PC-3 (cell line): ENCODE data around the gene CLCN4. TPM values are rescaled to one million over a fixed set of nuclear protein-coding genes. Genes with fewer than 3 reads are reported as not detected.

ENCODE experiments used
- ATAC-seq: fragments of 200-7000 bp; cut with Tn5 transposase; 2 replicates; pipeline ENCODE4 v1.9.1; 2020; ENCODE audit warnings: mild to moderate bottlenecking, moderate library complexity
- BruUV-seq: library from RNA; stranded (reverse); fragments of 400-500 nt; replicated peaks from 2 replicates; lab custom pipeline; 2021; lab: Mats Ljungman, UMichigan
- CTCF ChIA-PET: fragments of 300-600 bp; sonication (Branson Sonifier 250); formaldehyde crosslinking; loops from one replicate; lab custom pipeline; 2022; ENCODE audit warnings: antibody characterized with exemption; lab: Charles Lee
- POLR2A ChIA-PET: fragments of 300-600 bp; sonication (Branson Sonifier 250); formaldehyde crosslinking; loops from one replicate; lab custom pipeline; 2022; ENCODE audit warnings: antibody characterized with exemption; ENCODE audit not compliant: unreplicated experiment; lab: Charles Lee
- DNase-seq: peaks from one replicate; pipeline ENCODE4 v3.0.0-alpha.2; 2015
- H2AFZ ChIP-seq: fragments of 300-600 bp; sonication (generic); 2 replicates; pipeline ENCODE4 v1.6.0; 2016; ENCODE audit warnings: antibody characterized with exemption, low read length
- H3F3A ChIP-seq: fragments of 300-600 bp; sonication (generic); one replicate; pipeline ENCODE4 v1.6.0; 2017; ENCODE audit warnings: antibody characterized with exemption, low read length, control low read depth, mild to moderate bottlenecking; ENCODE audit not compliant: unreplicated experiment
- H3K27ac ChIP-seq: fragments of 300-600 bp; sonication (generic); 2 replicates; pipeline ENCODE4 v1.5.1; 2016; ENCODE audit warnings: mild to moderate bottlenecking, low read length
- H3K27me3 ChIP-seq: fragments of 300-600 bp; sonication (generic); 2 replicates; pipeline ENCODE4 v1.6.1; 2016; ENCODE audit warnings: low read length, mixed read lengths
- H3K36me3 ChIP-seq: fragments of 300-600 bp; sonication (generic); 2 replicates; pipeline ENCODE4 v1.6.1; 2016; ENCODE audit warnings: low read depth, mixed run types, low read length, mixed read lengths
- H3K4me1 ChIP-seq: fragments of 300-600 bp; sonication (generic); 2 replicates; pipeline ENCODE4 v1.5.1; 2016; ENCODE audit warnings: low read length; ENCODE audit not compliant: insufficient read depth
- H3K4me2 ChIP-seq: fragments of 300-600 bp; sonication (generic); 2 replicates; pipeline ENCODE4 v1.6.0; 2016; ENCODE audit warnings: low read length
- H3K4me3 ChIP-seq: fragments of 300-600 bp; sonication (generic); 2 replicates; pipeline ENCODE4 v1.5.1; 2016; ENCODE audit warnings: mild to moderate bottlenecking, low read length, mixed read lengths
- H3K79me2 ChIP-seq: fragments of 300-600 bp; sonication (generic); 2 replicates; pipeline ENCODE4 v1.6.1; 2017; ENCODE audit warnings: low read length, mixed read lengths
- H3K9ac ChIP-seq: fragments of 300-600 bp; sonication (generic); 2 replicates; pipeline ENCODE4 v1.6.0; 2016; ENCODE audit warnings: mild to moderate bottlenecking, low read length
- H3K9me2 ChIP-seq: fragments of 300-600 bp; sonication (generic); replicated peaks from 2 replicates; pipeline ENCODE4 v1.6.1; 2016; ENCODE audit warnings: mixed run types, low read length, mixed read lengths
- H3K9me3 ChIP-seq: fragments of 300-600 bp; sonication (generic); 2 replicates; pipeline ENCODE4 v1.6.1; 2016; ENCODE audit warnings: low read length, mixed read lengths
- H4K20me1 ChIP-seq: fragments of 300-600 bp; sonication (generic); 2 replicates; pipeline ENCODE4 v1.6.1; 2016; ENCODE audit warnings: low read length, mixed read lengths
- EZH2 ChIP-seq: fragments of 300-600 bp; sonication (generic); IDR thresholded peaks from one replicate; pipeline ENCODE4 v1.6.1; 2017; ENCODE audit warnings: antibody characterized with exemption, mild to moderate bottlenecking, low read length; ENCODE audit not compliant: unreplicated experiment
- EZH2phosphoT487 ChIP-seq: fragments of 300-600 bp; sonication (generic); IDR thresholded peaks from 2 replicates; pipeline ENCODE4 v1.6.1; 2018; ENCODE audit warnings: mild to moderate bottlenecking, antibody characterized with exemption, low read length, borderline replicate concordance
- intact Hi-C: fragments of 100-400 bp; cut with micrococcal nuclease; formaldehyde crosslinking; loops from 2 replicates; pipeline ENCODE4 v1.9.0; 2023
- total RNA-seq: library from RNA; depleted of rRNA; stranded (reverse); fragments of >200 nt; gene quantifications from 2 replicates; pipeline ENCODE4 v1.2.3, GENCODE V29; 2014
- TF ChIP-seq, protein P1 (sequence below): fragments of 300-600 bp; sonication (generic); conservative IDR thresholded peaks from 2 replicates; pipeline ENCODE4 v1.5.1; 2017; ENCODE audit warnings: antibody characterized with exemption, low read depth, mild to moderate bottlenecking, low read length

CLCN4 gene
- total RNA-seq, 1 experiment from 2014 or later: 13.7 TPM

DNA sequence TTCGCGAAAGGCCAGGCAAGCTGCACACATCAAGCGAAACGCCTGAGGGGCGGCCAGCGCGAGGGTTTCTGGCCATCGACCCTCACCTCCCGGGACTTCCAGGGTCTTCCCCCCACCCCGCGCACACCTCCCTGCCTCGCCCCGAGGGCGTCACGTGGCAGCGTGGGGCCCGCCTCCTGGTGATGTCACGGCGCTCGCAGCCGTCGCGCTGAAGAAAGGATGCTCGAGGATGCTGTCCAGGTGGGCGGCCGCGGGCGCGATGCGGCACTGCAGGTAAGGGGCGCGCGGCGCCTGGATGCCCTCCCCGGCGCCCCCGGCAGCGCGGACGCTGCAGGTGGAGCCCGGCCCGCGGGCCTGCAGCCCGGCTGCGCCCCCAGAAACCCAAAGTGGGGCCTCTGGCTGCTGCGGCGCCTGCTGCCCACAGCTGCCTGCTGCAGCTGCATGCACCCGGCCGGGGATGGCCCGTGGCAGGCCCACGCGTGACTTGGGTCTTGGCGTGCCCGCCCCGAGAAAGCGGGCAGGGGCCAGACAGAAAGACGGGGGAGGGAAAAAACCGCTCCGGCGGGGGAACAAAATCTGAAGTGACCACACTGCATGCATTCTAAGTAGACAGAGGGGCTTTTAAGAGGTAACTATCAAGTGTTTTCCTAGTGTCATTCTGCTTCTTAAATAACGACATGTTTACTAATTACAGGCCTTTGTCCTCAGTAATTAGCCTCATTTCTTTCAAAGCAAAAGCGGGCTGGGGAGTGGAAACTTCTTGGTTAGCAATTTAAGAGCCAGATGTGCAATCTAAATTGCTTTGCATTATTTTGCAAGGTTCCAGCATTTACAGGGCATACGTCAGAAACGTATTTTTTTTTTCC is 1.7 kb downstream of the CLCN4 start:
- DNase-seq: no peak
- no peaks in the 10 kb centered on the region for H4K20me1 ChIP-seq
- no TSS peak for BruUV-seq
- peaks cover 7% of the 10 kb centered on the region; the same call in 1 of the 2 replicates for H3K4me1 ChIP-seq
- H3K4me3 ChIP-seq: peak overlapping the region; percentile 76; the same call in 1 of the 2 replicates
- no peak overlapping the region for H3K9ac ChIP-seq
- no peak for TF ChIP-seq EZH2
- ChIA-PET CTCF (no interaction called here), POLR2A (no interaction called here)
- H3K4me2 ChIP-seq: peak overlapping the region; percentile 95
- no peak overlapping the region for H3K27ac ChIP-seq
- no peaks in the 10 kb centered on the region for H3K36me3 ChIP-seq
- H2AFZ ChIP-seq: no peak overlapping the region
- H3K9me3 ChIP-seq: no peaks in the 10 kb centered on the region
- H3F3A ChIP-seq: no peaks in the 10 kb centered on the region
- H3K9me2 ChIP-seq: no peaks in the 10 kb centered on the region
- H3K79me2 ChIP-seq: peaks cover 5% of the 10 kb centered on the region; the same call in 1 of the 2 replicates
- H3K27me3 ChIP-seq: no peaks in the 10 kb centered on the region
- ATAC-seq: no peak
- intact Hi-C loops: no loop called here

DNA sequence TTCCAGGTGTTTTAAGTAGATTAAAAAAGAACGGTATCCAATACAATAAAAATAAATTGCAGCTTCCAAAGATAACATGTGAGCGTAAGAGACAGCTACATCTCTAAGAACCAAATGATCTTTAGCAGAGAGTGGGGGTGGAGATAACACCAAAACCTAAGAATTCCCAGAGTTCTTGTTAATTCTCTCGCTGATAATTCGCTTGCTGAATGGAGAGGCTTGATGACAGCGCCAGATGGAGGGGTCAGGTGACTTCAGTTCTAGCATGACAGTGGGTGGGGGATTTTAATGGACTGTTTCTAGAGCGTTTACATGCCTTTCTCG is 2.3 kb downstream of the CLCN4 start:
- no peaks in the 10 kb centered on the region for H3K36me3 ChIP-seq
- H3K9me2 ChIP-seq: no peaks in the 10 kb centered on the region
- intact Hi-C loops: no loop called here
- no peaks in the 10 kb centered on the region for H3K27me3 ChIP-seq
- POLR2A ChIA-PET: no interaction called here
- H3K79me2 ChIP-seq: peaks cover 5% of the 10 kb centered on the region; the same call in 1 of the 2 replicates
- no peak overlapping the region for H3K9ac ChIP-seq
- CTCF ChIA-PET: no interaction called here
- no peak overlapping the region for H3K4me3 ChIP-seq
- no peaks in the 10 kb centered on the region for H3K9me3 ChIP-seq
- H3K4me2 ChIP-seq: no peak overlapping the region
- H4K20me1 ChIP-seq: no peaks in the 10 kb centered on the region
- H3F3A ChIP-seq: no peaks in the 10 kb centered on the region
- H3K4me1 ChIP-seq: peaks cover 7% of the 10 kb centered on the region; the same call in 1 of the 2 replicates
- no peak for TF ChIP-seq EZH2phosphoT487
- no peak for TF ChIP-seq EZH2
- TF ChIP-seq, protein P1, sequence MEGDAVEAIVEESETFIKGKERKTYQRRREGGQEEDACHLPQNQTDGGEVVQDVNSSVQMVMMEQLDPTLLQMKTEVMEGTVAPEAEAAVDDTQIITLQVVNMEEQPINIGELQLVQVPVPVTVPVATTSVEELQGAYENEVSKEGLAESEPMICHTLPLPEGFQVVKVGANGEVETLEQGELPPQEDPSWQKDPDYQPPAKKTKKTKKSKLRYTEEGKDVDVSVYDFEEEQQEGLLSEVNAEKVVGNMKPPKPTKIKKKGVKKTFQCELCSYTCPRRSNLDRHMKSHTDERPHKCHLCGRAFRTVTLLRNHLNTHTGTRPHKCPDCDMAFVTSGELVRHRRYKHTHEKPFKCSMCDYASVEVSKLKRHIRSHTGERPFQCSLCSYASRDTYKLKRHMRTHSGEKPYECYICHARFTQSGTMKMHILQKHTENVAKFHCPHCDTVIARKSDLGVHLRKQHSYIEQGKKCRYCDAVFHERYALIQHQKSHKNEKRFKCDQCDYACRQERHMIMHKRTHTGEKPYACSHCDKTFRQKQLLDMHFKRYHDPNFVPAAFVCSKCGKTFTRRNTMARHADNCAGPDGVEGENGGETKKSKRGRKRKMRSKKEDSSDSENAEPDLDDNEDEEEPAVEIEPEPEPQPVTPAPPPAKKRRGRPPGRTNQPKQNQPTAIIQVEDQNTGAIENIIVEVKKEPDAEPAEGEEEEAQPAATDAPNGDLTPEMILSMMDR: no peak
- DNase-seq (no peak), ATAC-seq (no peak)
- no peak overlapping the region for H3K27ac ChIP-seq
- H2AFZ ChIP-seq: no peak overlapping the region
- BruUV-seq: no TSS peak

DNA sequence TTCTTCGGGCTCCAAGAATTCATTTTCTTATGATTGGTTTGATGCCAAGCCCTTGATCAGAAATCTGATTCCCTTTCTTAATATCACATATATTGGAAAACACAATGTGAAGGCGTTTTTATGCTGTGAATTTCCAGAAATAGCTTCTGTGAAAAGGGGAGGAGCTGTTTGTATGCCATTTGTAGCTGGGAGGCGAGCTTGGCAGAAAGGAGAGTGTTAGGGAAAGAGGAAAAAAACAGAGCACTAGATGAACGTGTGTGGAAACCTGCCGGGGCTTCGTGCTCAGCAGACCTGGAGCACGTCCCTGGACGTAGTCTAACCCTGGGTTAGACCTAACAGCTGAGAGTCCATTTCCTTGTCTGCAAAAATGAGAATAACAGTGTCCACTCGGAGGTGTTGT is 3.4 kb downstream of the CLCN4 start:
- no TSS peak for BruUV-seq
- intact Hi-C loops: no loop called here
- ChIA-PET CTCF (no interaction called here), POLR2A (no interaction called here)
- H2AFZ ChIP-seq: no peak overlapping the region
- H3K27ac ChIP-seq: no peak overlapping the region
- H4K20me1 ChIP-seq: no peaks in the 10 kb centered on the region
- no peak overlapping the region for H3K4me2 ChIP-seq
- no peak overlapping the region for H3K4me3 ChIP-seq
- no peaks in the 10 kb centered on the region for H3K9me2 ChIP-seq
- no peaks in the 10 kb centered on the region for H3K36me3 ChIP-seq
- peaks cover 5% of the 10 kb centered on the region; the same call in 1 of the 2 replicates for H3K79me2 ChIP-seq
- peaks cover 7% of the 10 kb centered on the region; the same call in 1 of the 2 replicates for H3K4me1 ChIP-seq
- TF ChIP-seq, protein P1: no peak
- no peak for TF ChIP-seq EZH2
- no peak for TF ChIP-seq EZH2phosphoT487
- no peaks in the 10 kb centered on the region for H3F3A ChIP-seq
- DNase-seq (no peak), ATAC-seq (no peak)
- no peaks in the 10 kb centered on the region for H3K9me3 ChIP-seq
- no peaks in the 10 kb centered on the region for H3K27me3 ChIP-seq
- H3K9ac ChIP-seq: no peak overlapping the region
